Motor neuron (in vitro differentiated cells): ENCODE results near the gene C12orf57. TPM values are rescaled to one million over a fixed set of nuclear protein-coding genes. Genes with fewer than 3 reads are reported as not detected.

ENCODE experiments used
- ATAC-seq, 8 experiments: fragments of 200-7000 bp; cut with Tn5 transposase; replicated peaks in 6 of 8; 2 replicates each; pipeline ENCODE4 v1.8.0; 2021; ENCODE audit warnings: mild to moderate bottlenecking in 8 of 8, moderate library complexity in 8 of 8
- H3K27ac ChIP-seq, 2 donors: fragments of 250-450 bp; sonication (Bioruptor Pico); 2 replicates each; pipeline ENCODE4 v1.9.0; 2021; ENCODE audit warnings: antibody characterized with exemption in 2 of 2, mild to moderate bottlenecking in 2 of 2, moderate library complexity in 1 of 2
- H3K4me1 ChIP-seq, 2 donors: fragments of 250-450 bp; sonication (Bioruptor Pico); replicated peaks in 1 of 2; 2 replicates each; pipeline ENCODE4 v1.6.1; 2021; ENCODE audit warnings: antibody characterized with exemption in 2 of 2, mild to moderate bottlenecking in 2 of 2, moderate library complexity in 1 of 2
- H3K4me3 ChIP-seq, 5 donors: fragments of 250-450 bp; sonication (Bioruptor Pico); 2 replicates each; pipeline ENCODE4 v1.9.0; 2021; ENCODE audit warnings: antibody characterized with exemption in 5 of 5, mild to moderate bottlenecking in 5 of 5, moderate library complexity in 4 of 5
- WGBS, 10 experiments: fragments of 450-650 bp; shearing (Covaris generic); methylation state at CpG; one replicate each; pipeline ENCODE4 v1.0.0; 2022; 5-methylcytosine and 5-hydroxymethylcytosine counted together
- in situ Hi-C, 9 experiments: fragments of 400-800 bp; cut with MboI; loops; one replicate each; pipeline ENCODE4 v1.15.0; 2021; ENCODE audit warnings: low sequenced_read_pairs in 9 of 9, low pct_unique_long_range_greater_than_20kb in 2 of 9; ENCODE audit not compliant: unreplicated experiment in 9 of 9
- total RNA-seq, 8 experiments: library from RNA; unstranded; fragments of 300-600 nt; gene quantifications; 2 replicates each; pipeline versions ENCODE4 v1.2.3 to v1.2.4, GENCODE V29; 2022

Gene C12orf57
- total RNA-seq, 8 experiments from 2014 or later: 150 to 828 (median 513) TPM

DNA sequence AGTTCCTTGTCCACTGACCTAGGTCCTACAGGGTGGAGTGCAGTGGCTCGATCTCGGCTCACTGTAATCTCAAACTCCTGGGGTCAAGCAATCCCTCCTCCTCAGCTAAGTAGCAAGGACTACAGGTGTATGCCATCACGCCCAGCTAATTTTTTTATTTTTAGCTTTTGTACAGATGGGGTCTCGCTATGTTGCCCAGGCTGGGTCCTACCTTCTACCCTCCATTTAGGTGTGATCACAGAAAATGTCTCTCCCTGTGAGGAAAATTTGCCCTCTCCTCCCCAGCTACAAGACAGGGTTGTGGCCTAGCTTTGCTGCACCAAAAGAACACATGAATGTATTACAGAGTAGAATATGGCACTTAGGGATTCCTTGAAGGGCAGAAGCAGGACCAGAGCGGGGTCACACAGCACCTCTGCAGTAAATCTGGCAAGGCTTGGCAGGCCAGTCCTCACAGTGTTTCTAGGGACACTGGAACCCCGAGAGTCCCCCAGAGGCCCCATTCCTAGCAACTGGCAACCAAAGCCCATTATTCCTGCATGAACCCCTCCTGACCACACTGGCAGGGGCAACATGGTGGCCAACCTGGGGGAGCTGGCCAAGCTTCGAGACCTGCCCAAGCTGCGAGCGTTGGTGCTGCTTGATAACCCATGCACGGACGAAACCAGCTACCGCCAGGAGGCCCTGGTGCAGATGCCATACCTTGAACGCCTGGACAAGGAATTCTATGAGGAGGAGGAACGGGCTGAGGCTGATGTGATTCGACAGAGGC is 31.5 kb upstream of the C12orf57 start:
- Histone ChIP-seq H3K27ac (no peak overlapping the region), H3K4me1 (peaks cover 15 to 16% of the 10 kb centered on the region in 2 donors), H3K4me3 (no peak overlapping the region)
- in situ Hi-C loops: no loop called here
- no peak for ATAC-seq
- WGBS, 10 experiments: 75 to 100% (median 91%) methylated on average over 3 to 13 of the region's 15 CpGs; no CpG with 5 or more reads in 3 of the 10 experiments

DNA sequence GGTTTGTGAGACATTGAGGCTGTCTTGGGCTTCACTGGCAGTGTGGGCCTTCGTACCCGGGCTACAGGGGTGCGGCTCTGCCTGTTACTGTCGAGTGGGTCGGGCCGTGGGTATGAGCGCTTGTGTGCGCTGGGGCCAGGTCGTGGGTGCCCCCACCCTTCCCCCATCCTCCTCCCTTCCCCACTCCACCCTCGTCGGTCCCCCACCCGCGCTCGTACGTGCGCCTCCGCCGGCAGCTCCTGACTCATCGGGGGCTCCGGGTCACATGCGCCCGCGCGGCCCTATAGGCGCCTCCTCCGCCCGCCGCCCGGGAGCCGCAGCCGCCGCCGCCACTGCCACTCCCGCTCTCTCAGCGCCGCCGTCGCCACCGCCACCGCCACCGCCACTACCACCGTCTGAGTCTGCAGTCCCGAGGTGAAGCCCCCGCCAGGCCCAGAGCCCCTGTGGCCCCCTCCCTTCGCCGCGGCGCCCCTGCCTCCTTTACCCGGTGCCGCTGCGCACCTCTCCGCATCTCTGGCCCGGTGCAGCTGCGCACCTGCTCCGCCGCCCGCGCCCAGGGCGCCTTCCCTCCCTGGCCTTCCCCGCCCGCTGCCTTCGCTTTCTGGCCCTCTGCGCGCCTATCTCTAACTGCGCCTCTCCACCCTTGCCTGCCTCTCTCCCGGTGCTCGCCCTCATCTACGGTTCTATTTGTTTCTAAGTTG is 29.4 kb upstream of the C12orf57 start, which contains the start of gene ENO2:
ENO2 (plus strand) TSS at position 335 of the 701 bp plus-strand sequence. CDS start 1,253 bp downstream, outside the sequence.
- ATAC-seq: peak; percentile 84 to 94 (median 90)
- 0% methylated on average over 8 of the region's 68 CpGs; no CpG with 5 or more reads in 9 of the 10 experiments for WGBS, 10 experiments
- peak within 1 kb of the TSS; percentile 88 to 96 for H3K27ac ChIP-seq
- H3K4me1 ChIP-seq: peaks cover 15 to 16% of the 10 kb centered on the region in 2 donors
- H3K4me3 ChIP-seq: peak within 1 kb of the TSS; percentile 71 to 99 (median 96)
- in situ Hi-C loops: no loop called here

DNA sequence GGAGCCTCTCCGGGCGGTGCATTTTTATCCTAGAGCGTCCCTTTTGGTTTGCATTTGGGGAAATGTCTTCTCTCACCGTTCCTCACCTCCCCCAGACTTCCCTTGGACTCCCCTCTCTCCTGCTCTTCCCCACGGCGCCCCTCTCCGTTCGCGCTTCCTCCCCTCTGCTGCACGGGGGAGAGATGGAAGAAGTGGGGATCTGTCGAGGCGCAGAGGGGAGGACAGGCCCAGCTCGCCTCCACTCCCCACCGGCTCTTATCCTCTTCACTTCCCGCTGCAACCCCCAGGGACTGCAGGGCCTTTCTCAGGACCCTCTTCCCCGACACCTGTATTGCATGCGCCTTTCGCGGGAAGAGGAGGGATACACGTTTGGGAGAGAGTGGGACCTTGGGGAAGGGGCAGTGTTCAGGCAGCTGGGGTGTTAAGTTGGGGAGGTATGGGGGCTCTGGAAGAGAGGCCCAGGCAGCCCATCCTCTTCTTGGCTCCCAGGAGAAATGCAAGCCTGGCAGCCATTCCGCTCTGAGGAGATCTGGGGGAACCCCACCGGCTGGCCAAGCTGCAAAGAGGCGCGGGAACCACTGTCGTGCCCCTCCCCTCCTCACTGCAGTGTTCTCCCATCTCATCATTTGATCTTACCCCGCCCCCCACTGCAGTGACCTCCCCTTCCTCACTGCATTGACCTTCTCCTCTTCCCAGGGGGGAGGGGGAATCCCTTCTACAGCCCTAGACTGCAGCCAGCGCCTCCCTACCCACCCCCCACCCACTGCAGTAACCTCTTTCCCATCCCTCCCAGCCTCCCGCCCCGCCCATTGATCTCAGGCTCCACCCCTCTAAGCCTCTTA is 28.7 kb upstream of the C12orf57 start:
- peak in 6 of 8 experiments; percentile 5 to 64 (median 46) for ATAC-seq
- H3K4me1 ChIP-seq: peaks cover 15 to 16% of the 10 kb centered on the region in 2 donors
- peak overlapping the region; percentile 88 to 96 for H3K27ac ChIP-seq
- in situ Hi-C loops: no loop called here
- H3K4me3 ChIP-seq: peak overlapping the region; percentile 71 to 99 (median 96)
- no CpG with 5 or more reads among the region's 29 CpGs for WGBS, 10 experiments

DNA sequence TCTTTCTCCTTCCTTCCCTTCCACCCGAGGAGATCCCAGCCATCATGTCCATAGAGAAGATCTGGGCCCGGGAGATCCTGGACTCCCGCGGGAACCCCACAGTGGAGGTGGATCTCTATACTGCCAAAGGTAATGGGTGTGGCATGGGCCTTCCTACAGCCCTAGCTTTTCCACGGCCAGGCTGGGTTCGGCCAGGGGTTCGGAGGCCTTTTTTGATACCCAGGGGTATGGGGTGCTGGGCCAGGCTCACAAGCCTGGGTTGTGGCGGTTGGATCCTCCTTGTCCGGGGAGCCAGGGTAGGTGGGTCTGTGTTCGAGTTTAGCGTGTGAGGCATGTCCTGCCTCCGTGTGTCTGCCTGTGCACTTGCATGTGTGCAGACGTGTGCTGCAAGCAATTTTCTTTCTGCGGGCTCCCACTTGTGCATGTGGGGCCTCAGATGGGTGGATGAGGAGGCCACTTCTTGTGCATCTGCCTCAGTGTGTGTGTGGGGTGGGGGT is 28.0 kb upstream of the C12orf57 start:
- ATAC-seq: no peak
- H3K4me1 ChIP-seq: peaks cover 15 to 16% of the 10 kb centered on the region in 2 donors
- WGBS, 10 experiments: 22 to 100% (median 90%) methylated on average over 1 to 3 of the region's 14 CpGs; no CpG with 5 or more reads in 6 of the 10 experiments
- no peak overlapping the region for H3K27ac ChIP-seq
- in situ Hi-C loops: no loop called here
- H3K4me3 ChIP-seq: peak overlapping the region; percentile 71 to 99 (median 96)

DNA sequence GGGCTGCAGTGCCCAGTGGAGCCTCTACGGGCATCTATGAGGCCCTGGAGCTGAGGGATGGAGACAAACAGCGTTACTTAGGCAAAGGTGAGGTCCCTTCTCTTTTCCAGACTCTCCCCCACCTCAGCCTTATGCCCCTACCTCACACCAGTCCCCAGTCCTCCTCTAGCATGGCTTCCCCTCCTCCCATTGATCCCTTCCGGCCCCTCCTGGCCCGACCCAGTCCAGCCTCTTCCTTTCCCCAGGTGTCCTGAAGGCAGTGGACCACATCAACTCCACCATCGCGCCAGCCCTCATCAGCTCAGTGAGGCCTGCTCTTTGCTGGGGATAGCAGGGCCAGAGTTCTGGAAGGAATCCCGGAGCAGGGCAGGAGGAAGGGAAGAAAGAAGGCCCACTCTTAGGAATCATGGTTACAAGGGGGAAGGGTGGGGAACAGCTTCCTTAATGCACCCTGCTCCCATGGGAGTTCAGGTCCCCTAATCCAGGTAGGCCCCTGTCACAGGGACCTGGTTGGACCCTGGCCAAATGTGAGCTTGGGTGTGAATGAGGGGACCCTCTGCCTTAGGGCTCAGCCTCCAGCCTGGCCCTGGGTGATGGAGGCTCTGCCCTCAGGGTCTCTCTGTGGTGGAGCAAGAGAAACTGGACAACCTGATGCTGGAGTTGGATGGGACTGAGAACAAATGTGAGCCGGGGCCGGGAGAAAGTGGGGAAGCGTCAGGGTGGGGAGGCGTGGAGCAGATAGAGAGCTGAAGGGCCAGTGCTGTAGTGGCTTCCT is 27.2 kb upstream of the C12orf57 start:
- in situ Hi-C loops: no loop called here
- WGBS, 10 experiments: 94 to 100% (median 100%) methylated on average over 1 to 6 of the region's 11 CpGs; no CpG with 5 or more reads in 7 of the 10 experiments
- ATAC-seq: no peak
- Histone ChIP-seq H3K4me1 (peaks cover 15 to 16% of the 10 kb centered on the region in 2 donors), H3K27ac (no peak overlapping the region), H3K4me3 (peak overlapping the region in 1 of 5 donors; percentile 99)

DNA sequence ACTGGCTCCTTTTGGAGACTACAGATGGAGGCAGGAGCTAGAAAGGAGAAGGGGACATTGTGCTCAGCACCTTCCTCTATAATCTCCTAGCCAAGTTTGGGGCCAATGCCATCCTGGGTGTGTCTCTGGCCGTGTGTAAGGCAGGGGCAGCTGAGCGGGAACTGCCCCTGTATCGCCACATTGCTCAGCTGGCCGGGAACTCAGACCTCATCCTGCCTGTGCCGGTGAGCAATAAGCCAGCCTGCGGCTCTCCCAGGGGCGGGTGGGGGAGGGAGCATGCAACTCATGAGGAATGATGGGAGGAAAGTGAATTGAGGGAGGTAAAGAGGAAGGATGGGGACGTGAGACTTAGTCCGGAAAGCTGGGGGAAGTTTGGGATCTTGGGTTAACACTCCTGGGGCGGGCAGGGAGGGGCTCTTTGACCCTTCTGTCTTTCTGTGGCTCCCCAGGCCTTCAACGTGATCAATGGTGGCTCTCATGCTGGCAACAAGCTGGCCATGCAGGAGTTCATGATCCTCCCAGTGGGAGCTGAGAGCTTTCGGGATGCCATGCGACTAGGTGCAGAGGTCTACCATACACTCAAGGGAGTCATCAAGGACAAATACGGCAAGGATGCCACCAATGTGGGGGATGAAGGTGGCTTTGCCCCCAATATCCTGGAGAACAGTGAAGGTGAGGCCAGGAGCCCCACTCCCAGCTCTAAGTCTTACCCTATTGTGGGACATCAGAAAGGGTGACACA is 26.2 kb upstream of the C12orf57 start:
- Histone ChIP-seq H3K27ac (no peak overlapping the region), H3K4me3 (no peak overlapping the region)
- ATAC-seq: no peak

DNA sequence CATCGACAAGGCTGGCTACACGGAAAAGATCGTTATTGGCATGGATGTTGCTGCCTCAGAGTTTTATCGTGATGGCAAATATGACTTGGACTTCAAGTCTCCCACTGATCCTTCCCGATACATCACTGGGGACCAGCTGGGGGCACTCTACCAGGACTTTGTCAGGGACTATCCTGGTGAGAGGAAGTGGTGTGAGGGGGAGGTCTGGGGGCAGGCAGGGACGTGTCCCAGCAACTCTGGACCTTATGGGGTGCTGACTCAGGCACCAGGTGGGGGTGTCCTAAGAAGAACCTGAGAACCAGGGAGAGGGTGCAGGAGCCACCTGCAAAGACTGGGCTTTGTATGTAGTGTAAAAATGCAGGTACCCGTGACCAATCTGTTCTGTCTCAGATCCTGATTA is 24.2 kb upstream of the C12orf57 start:
- in situ Hi-C loops: no loop called here
- WGBS, 10 experiments: 17 to 100% (median 97%) methylated on average over 1 to 5 of the region's 7 CpGs; no CpG with 5 or more reads in 6 of the 10 experiments

More for the DNA sequence above, 26.2 kb upstream of the C12orf57 start:
- whole genome bisulfite sequencing, 10 experiments: 80 to 100% (median 92%) methylated on average over 1 to 5 of the region's 14 CpGs; no CpG with 5 or more reads in 6 of the 10 experiments
- in situ Hi-C loops: no loop called here
- peaks cover 15 to 16% of the 10 kb centered on the region in 2 donors for H3K4me1 ChIP-seq

DNA sequence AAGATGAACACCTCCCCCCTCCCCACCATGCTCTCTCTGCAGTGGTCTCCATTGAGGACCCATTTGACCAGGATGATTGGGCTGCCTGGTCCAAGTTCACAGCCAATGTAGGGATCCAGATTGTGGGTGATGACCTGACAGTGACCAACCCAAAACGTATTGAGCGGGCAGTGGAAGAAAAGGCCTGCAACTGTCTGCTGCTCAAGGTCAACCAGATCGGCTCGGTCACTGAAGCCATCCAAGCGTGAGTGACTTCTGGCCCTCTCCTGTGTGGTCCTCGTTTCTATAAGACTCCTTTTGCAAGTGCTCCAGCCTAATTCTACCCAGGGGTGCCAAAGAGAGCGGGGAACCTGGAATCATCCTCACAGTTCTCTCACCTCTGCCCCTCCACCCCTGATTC is 22.3 kb upstream of the C12orf57 start:
- Histone ChIP-seq H3K27ac (no peak overlapping the region), H3K4me3 (no peak overlapping the region), H3K4me1 (peaks cover 29 to 33% of the 10 kb centered on the region in 2 donors)
- no peak for ATAC-seq
- in situ Hi-C loops: no loop called here
- WGBS, 10 experiments: 33 to 76% (median 60%) methylated on average over 1 to 5 of the region's 7 CpGs; no CpG with 5 or more reads in 6 of the 10 experiments

More for the DNA sequence above, 24.2 kb upstream of the C12orf57 start:
- Histone ChIP-seq H3K4me3 (no peak overlapping the region), H3K4me1 (peaks cover 12 to 19% of the 10 kb centered on the region in 2 donors), H3K27ac (no peak overlapping the region)
- ATAC-seq: no peak

DNA sequence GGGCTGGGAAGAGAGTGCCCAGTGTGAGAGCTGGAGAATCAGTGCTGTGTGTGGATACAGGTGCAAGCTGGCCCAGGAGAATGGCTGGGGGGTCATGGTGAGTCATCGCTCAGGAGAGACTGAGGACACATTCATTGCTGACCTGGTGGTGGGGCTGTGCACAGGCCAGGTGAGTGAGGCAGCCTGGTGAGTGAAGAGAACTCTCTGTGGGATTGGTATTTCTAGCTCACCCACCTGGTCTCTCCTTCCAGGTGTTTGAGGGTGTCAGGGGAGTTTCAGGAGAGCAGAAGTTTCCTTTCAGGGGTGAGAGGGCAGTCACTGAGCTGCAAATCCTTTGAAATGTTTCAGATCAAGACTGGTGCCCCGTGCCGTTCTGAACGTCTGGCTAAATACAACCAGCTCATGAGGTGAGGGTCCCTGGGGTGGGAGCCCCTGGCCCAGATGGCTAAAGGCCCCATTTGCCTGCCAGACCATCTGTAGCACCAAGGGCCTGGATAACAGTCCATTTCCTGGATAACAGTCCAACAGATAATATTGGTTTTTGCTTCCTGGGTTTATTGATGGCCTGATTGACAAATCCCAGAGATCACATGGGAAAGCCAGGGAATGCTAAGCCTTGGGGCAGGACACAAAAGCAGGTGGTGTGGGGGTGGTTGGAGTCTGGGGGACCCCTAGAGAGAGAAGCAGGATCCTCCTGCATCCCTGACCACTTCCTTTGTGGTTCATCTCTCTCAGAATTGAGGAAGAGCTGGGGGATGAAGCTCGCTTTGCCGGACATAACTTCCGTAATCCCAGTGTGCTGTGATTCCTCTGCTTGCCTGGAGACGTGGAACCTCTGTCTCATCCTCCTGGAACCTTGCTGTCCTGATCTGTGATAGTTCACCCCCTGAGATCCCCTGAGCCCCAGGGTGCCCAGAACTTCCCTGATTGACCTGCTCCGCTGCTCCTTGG is 21.6 kb upstream of the C12orf57 start:
- peaks cover 36 to 38% of the 10 kb centered on the region in 2 donors for H3K4me1 ChIP-seq
- H3K4me3 ChIP-seq: no peak overlapping the region
- H3K27ac ChIP-seq: no peak overlapping the region
- WGBS, 10 experiments: 67 to 100% (median 92%) methylated on average over 1 to 5 of the region's 9 CpGs; no CpG with 5 or more reads in 3 of the 10 experiments
- in situ Hi-C loops: no loop called here
- no peak for ATAC-seq

DNA sequence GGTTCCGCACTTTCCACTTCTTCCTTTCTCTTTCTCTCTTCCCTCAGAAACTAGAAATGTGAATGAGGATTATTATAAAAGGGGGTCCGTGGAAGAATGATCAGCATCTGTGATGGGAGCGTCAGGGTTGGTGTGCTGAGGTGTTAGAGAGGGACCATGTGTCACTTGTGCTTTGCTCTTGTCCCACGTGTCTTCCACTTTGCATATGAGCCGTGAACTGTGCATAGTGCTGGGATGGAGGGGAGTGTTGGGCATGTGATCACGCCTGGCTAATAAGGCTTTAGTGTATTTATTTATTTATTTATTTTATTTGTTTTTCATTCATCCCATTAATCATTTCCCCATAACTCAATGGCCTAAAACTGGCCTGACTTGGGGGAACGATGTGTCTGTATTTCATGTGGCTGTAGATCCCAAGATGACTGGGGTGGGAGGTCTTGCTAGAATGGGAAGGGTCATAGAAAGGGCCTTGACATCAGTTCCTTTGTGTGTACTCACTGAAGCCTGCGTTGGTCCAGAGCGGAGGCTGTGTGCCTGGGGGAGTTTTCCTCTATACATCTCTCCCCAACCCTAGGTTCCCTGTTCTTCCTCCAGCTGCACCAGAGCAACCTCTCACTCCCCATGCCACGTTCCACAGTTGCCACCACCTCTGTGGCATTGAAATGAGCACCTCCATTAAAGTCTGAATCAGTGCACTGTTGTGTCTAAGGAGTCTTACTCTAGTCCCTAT is 20.7 kb upstream of the C12orf57 start:
- no peak overlapping the region for H3K4me3 ChIP-seq
- in situ Hi-C loops: no loop called here
- H3K27ac ChIP-seq: no peak overlapping the region
- WGBS, 10 experiments: 33 to 100% (median 66%) methylated on average over 1 to 8 of the region's 10 CpGs; no CpG with 5 or more reads in 1 of the 10 experiments
- peaks cover 37 to 38% of the 10 kb centered on the region in 2 donors for H3K4me1 ChIP-seq
- ATAC-seq: peak in 1 of 8 experiments; percentile 15
